Suprapubic skin (tissue), 3 donors: ENCODE data around the gene CCNL2.

ENCODE experiments used
- CTCF ChIP-seq, 2 donors: fragments of 200-600 bp in 1 of 2; fragments of 450-650 bp in 1 of 2; sonication (generic) in 1 of 2; IDR thresholded peaks; one replicate each; pipeline ENCODE4 v1.5.1; 2016 to 2019; ENCODE audit warnings: antibody characterized with exemption in 2 of 2, mild to moderate bottlenecking in 1 of 2, moderate library complexity in 1 of 2
- POLR2A ChIP-seq, 2 donors: fragments of 450-650 bp; IDR thresholded peaks; one replicate each; pipeline ENCODE4 v1.6.1; 2017; ENCODE audit warnings: antibody characterized with exemption in 2 of 2, mild to moderate bottlenecking in 2 of 2, moderate library complexity in 2 of 2

DNA sequence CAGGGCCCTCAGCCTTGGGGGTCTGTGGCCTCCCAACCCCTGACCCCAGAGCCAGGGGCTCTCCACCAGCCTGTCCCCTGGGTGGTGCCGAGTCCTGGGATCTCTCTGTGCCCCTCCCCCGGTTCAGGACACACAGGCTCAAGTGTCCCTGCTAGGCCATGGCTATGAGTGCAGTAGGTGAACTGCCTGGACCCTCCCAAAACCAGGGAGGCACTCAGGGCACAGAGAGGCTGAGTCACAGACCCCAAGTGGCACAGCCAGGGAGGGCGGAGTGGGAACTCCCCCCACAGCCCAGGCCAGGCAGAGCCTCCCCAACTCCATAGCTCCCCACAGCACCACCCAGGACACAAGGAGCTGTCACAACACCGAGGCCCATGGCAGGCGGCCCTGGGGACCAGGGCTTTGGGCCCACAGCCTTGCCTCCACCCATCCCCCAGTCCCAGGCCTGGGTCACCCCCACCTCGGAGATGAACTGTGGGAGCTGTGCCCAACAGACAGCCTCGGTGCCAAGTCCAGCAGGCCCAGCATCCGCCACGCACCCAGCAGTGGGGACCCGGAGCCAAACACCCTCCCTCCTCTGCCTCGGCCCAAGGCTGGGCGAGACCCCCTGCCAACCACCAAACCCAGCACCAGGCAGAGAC lies 53.2 kb downstream of the CCNL2 start:
- TF ChIP-seq CTCF (IDR thresholded peaks at IDR 0.05) (no peak), POLR2A (IDR thresholded peaks at IDR 0.05) (no peak)
